T-helper 17 cell (primary cell): Measurements from ENCODE around the gene YWHAQ. TPM values are rescaled to one million over a fixed set of nuclear protein-coding genes. Genes with fewer than 3 reads are reported as not detected.

Experiments
- ATAC-seq: fragments of 150-1000 bp; cut with Tn5 transposase; 2 replicates; pipeline ENCODE4 v1.10.0; 2021; ENCODE audit warnings: mild to moderate bottlenecking, moderate library complexity
- DNase-seq, 3 donors: peaks; one replicate each; pipeline versions ENCODE4 v3.0.0 to v3.0.0-alpha.2; 2020 to 2021
- H3K9me3 ChIP-seq: one replicate; pipeline ENCODE4 v1.7.0; 2013; ENCODE audit warnings: low read length, mild to moderate bottlenecking; ENCODE audit not compliant: control insufficient read depth, poor library complexity, severe bottlenecking
- H3K27ac Mint-ChIP-seq: one replicate; pipeline ENCODE4 v1.8.0; 2022; ENCODE audit warnings: mild to moderate bottlenecking, moderate library complexity, mixed read lengths
- H3K27me3 Mint-ChIP-seq: one replicate; pipeline ENCODE4 v1.8.0; 2022; ENCODE audit warnings: mixed read lengths
- H3K36me3 Mint-ChIP-seq: one replicate; pipeline ENCODE4 v1.8.0; 2022; ENCODE audit warnings: low read depth, mixed read lengths
- H3K4me1 Mint-ChIP-seq: one replicate; pipeline ENCODE4 v1.8.0; 2022; ENCODE audit warnings: mild to moderate bottlenecking, mixed read lengths
- H3K4me3 Mint-ChIP-seq: one replicate; pipeline ENCODE4 v1.8.0; 2022; ENCODE audit warnings: mild to moderate bottlenecking, moderate library complexity, mixed read lengths
- total RNA-seq, 4 donors: library from RNA in 2 of 4; stranded (reverse) in 2 of 4; gene quantifications; one replicate each; pipeline ENCODE4 v1.2.3 and lab custom pipeline; 2022 to 2026

Gene YWHAQ
- total RNA-seq, 2 donors from 2014 or later, result 176 to 189 TPM

DNA sequence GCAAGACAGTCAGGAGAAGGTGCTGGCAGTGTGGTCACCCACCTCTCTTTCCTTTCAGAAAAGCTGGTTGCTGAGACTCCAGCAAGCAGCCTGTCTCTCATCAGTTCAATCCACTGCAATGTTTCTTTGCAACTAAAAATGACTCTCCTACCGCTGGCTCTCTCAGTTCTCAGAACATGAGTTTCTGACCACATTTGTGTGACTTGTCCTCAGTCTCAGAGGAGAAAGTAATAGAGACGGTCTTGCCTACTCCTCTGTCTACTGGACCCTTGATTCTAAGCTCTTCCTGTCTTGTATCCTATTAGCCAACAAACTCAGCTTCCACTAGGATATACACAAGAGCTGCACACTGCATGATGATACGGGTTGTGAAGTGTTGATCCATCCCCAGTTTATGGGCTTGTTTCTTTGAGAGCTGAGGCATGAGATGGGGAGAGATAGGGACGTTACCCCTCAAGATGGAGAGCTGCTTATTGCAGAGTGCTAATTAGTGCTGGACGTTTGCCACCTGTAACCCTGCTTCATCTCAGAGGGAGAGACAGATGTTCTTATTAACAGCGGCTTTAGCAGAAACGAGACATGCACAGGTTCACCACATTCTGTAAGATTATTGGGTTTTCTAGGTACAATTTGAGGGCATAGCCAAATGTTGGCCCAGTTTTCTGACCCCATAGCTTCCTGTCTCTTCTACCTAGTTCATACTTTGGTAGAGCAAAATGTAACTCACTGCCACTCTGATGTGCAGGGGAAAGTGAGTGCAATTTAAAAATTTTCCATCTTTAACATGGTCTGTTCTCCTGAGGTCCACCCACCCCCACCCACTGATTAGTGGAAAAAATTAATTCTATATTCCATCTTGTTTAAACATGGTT is 32.4 kb upstream of the YWHAQ start:
- Mint-ChIP-seq H3K4me3 (peak overlapping the region; percentile 71), H3K36me3 (no peaks in the 10 kb centered on the region), H3K27ac (peak overlapping the region; percentile 92), H3K4me1 (peaks cover 26% of the 10 kb centered on the region), H3K27me3 (no peaks in the 10 kb centered on the region)
- ATAC-seq (peak; percentile 85), DNase-seq (no peak)
- H3K9me3 ChIP-seq, result no peaks in the 10 kb centered on the region

DNA sequence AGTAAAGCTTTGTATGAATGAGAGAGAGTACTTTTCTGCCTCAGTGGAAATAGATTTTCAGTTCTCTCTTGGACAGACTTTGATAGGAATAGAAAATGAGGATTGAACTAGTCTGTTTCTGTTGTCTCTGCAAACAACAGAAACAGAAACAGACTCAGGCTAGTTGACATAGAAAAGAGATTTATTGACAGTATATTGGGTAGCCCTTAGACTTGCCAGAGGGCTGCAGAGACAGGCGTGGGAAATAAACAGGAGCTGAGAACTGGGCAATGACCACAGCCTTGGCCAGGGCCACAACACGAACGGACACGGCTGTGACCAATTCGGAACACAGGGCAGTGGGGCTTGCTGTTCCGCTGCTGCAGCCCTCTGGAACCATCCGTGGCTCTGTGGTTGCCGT is 30.5 kb upstream of the YWHAQ start:
- Mint-ChIP-seq H3K4me1 (peaks cover 35% of the 10 kb centered on the region), H3K27ac (peak overlapping the region; percentile 53), H3K27me3 (no peaks in the 10 kb centered on the region), H3K36me3 (no peaks in the 10 kb centered on the region), H3K4me3 (no peak overlapping the region)
- no peaks in the 10 kb centered on the region for H3K9me3 ChIP-seq
- DNase-seq (no peak), ATAC-seq (no peak)

DNA sequence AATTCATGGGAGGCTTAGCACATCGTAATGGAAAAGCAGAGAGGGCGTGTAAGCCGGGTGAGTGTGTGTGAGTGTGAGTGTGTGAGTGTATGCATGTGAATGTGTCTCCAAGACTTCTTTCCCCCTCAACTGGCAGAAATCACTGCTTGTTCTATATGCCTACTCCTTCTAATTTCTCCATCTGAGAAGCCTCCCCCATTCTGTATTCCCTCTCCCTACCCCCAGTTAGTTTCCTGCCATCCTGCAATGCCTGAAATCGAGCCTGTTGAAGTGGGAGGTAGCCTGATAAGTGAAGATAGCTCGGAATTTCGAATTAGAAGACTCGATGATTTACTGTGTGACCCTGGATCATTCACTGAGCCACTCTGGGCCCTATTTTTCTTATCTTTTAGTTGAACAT is 30.0 kb upstream of the YWHAQ start:
- ATAC-seq, result no peak
- H3K9me3 ChIP-seq, result no peaks in the 10 kb centered on the region
- Mint-ChIP-seq H3K36me3 (no peaks in the 10 kb centered on the region), H3K4me1 (peaks cover 39% of the 10 kb centered on the region), H3K27ac (peak overlapping the region; percentile 53), H3K27me3 (no peaks in the 10 kb centered on the region), H3K4me3 (no peak overlapping the region)
- DNase-seq, result no peak

DNA sequence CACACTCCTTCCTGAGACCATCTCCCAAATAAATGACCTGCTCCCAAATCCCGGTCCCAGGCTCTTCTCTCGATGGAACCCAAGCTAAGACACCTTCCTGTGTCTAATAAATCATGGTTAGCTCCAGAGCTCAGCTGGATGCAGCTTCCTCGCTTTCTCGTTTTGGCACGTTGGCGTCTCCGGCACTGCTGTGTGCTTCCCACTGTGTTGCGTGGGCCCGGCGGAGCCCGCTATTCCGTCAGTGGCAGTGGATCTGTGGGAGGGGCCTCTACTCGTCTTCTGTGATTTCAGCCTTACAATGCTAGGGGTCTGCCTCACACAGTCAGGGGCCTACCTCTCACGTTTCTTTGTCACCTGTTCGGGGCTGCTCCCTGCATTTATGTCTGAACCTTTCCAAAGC is 29.4 kb upstream of the YWHAQ start:
- H3K4me1 Mint-ChIP-seq, result peaks cover 45% of the 10 kb centered on the region
- H3K4me3 Mint-ChIP-seq, result no peak overlapping the region
- no peak for ATAC-seq

DNA sequence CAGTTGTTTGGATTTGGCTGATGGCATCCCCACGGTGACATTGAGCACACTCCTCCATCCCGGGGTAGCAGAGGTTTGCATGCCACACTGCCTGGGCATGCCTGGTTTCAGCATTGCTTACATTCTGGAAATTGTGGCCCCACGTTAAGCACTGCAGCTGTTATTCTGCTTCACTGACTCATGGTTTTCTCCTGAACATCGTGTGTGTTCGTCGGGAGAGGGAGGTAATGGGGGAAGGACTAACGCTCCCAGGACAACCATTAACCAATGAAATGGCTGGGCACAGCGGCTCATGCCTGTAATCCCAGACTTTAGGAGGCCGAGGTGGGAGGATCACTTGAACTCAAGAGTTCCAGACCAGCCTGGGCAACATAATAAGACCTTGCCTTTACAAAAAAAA is 28.2 kb upstream of the YWHAQ start:
- peak overlapping the region; percentile 51 for H3K27ac Mint-ChIP-seq
- DNase-seq (no peak), ATAC-seq (no peak)
- no peaks in the 10 kb centered on the region for H3K27me3 Mint-ChIP-seq
- no peaks in the 10 kb centered on the region for H3K9me3 ChIP-seq
- no peaks in the 10 kb centered on the region for H3K36me3 Mint-ChIP-seq
- H3K4me1 Mint-ChIP-seq, result peaks cover 49% of the 10 kb centered on the region
- H3K4me3 Mint-ChIP-seq, result no peak overlapping the region

More for the DNA sequence above, 29.4 kb upstream of the YWHAQ start:
- H3K27me3 Mint-ChIP-seq, result no peaks in the 10 kb centered on the region
- DNase-seq, result no peak
- H3K36me3 Mint-ChIP-seq, result no peaks in the 10 kb centered on the region
- peak overlapping the region; percentile 53 for H3K27ac Mint-ChIP-seq
- H3K9me3 ChIP-seq, result no peaks in the 10 kb centered on the region

DNA sequence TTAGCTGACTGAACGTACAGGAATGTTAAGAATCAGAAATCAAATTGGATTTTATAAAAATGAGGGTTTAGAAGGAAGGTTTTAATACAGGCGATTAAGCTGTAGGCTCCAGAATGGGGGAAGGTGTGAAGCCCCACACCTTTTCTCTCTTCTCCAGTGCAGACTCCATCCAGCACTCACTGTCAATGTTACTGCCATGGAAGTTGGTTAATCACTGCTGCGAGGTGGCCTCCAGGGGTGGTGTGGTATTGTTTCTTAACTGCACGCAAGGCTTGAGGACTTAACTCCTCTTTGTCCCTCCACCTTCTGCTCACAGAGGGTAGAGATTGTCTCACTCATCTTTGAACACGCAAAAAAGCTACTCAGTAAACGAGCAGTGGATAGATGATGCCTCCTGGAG is 26.9 kb upstream of the YWHAQ start:
- no peak overlapping the region for H3K4me3 Mint-ChIP-seq
- no peaks in the 10 kb centered on the region for H3K27me3 Mint-ChIP-seq
- ATAC-seq (no peak), DNase-seq (no peak)
- no peak overlapping the region for H3K27ac Mint-ChIP-seq
- H3K36me3 Mint-ChIP-seq, result no peaks in the 10 kb centered on the region
- peaks cover 40% of the 10 kb centered on the region for H3K4me1 Mint-ChIP-seq
- H3K9me3 ChIP-seq, result no peaks in the 10 kb centered on the region

DNA sequence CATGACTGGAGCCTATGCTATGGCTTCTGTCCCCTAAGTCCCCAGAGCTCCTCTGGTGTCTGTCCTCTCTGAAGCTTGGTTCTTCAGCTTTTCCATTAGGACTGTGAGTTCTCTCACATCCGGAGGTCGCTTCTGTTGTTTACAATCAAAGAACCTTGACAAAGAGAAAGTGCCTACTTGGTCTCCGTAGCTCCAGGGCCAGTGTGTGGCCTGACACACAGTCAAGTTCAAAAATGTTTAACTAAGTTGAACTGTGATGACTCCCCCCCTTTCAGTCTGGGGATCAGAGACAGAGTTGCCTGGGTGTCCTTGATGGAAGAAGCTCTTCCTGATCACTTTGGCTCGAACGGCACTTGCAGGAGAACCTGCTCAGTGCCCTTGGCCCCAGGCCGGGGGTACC is 26.3 kb upstream of the YWHAQ start:
- Mint-ChIP-seq H3K4me3 (peak overlapping the region; percentile 59), H3K27me3 (no peaks in the 10 kb centered on the region), H3K27ac (peak overlapping the region; percentile 87), H3K4me1 (peaks cover 39% of the 10 kb centered on the region), H3K36me3 (no peaks in the 10 kb centered on the region)
- ATAC-seq (no peak), DNase-seq (no peak)
- H3K9me3 ChIP-seq, result no peaks in the 10 kb centered on the region

DNA sequence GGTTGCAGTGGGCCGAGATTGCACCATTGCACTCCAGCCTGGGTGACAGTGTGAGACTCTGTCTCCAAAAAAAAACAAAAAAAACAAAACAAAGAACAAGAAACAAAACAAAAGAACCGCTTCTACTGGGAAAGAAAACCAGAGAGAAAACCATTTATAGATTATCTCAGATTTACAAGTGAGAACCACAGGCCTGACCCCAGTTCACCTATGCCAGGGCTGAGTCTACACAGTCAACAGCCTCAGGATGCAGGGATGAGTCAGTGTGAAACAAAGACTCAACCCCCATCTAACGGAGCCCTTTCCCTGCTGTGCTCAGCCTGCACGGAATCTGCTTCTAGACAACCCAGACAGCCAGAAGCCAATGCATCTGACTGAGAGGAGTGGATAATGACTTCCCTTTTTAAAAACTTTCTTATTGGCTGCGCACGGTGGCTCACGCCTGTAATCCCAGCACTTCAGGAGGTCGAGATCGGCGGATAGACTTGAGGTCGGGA is 25.5 kb upstream of the YWHAQ start:
- peak overlapping the region; percentile 87 for H3K27ac Mint-ChIP-seq
- H3K9me3 ChIP-seq, result no peaks in the 10 kb centered on the region
- H3K27me3 Mint-ChIP-seq, result no peaks in the 10 kb centered on the region
- DNase-seq, result no peak
- H3K4me1 Mint-ChIP-seq, result peaks cover 36% of the 10 kb centered on the region
- peak overlapping the region; percentile 59 for H3K4me3 Mint-ChIP-seq
- peak; percentile 90 for ATAC-seq
- no peaks in the 10 kb centered on the region for H3K36me3 Mint-ChIP-seq

DNA sequence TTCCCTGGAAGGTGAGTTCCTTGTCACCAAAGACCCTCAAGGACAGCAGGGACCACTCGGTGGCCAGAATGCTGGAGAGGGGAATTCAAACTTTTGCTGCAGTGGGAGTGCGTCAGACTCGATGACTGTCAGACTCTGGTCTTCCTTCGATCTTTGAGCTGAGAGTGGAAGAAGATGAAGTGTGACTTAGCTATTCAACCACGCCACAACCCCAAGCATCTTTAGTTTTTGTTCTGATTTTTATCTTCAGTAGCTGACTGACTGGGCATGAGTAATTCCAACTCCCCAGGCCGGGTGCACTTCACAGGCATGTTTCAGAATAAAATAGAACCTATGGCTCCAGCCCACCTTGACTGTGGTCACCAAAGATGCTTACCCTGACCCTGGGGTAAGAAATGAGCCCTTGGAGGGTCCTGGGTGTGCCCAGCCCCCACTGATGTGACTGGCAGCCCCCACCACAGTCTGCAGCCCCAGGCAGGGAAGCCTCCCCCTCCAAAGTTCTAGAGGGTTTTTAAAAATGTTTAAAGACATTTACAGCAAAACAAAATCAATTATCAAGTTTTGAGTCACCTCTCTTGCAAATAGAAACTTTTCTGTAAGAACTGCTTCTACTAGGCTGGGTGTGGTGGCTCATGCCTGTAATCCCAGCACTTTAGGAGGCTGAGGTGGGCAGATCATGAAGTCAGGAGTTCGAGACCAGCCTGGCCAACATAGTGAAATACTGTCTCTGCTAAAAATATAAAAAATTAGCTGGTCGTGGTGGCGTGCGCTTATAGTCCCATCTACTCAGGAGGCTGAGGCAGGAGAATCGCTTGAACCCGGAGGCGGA is 24.9 kb upstream of the YWHAQ start:
- peak; percentile 46 for ATAC-seq
- H3K4me3 Mint-ChIP-seq, result peak overlapping the region; percentile 7

DNA sequence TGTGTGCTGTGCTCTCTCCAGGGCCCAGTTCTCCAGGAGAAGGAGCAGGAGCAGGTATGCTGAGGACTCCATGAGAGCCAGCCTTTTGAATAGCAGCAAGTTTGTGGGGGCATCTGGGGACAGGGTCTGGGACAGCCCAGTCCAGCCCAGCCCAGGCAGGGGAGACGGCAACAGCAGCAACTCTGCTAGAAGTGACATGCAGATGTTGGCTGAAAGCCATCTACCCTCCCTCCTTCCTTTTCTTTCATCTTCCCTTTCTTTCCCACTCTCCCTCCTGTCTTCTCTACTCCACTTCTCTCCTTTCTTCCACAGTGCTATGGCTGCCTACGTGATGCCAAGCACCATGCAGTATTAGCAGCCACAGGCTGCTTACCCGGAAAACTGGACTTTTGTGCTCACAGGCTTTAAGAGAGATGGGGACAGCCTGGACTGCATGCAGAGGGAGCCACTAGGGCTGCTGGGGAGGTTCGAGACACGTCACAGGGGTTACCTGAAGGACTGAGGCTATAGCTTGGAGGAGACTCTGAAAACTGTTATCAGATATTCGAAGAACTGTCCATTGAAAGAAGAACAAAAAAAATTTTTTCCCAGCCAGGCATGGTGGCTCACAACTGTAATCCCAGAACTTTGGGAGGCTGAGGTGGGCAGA is 23.8 kb upstream of the YWHAQ start:
- H3K4me3 Mint-ChIP-seq, result peak overlapping the region; percentile 21
- H3K9me3 ChIP-seq, result no peaks in the 10 kb centered on the region
- DNase-seq, result no peak
- H3K27ac Mint-ChIP-seq, result peak overlapping the region; percentile 87
- no peak for ATAC-seq
- H3K27me3 Mint-ChIP-seq, result no peaks in the 10 kb centered on the region
- no peaks in the 10 kb centered on the region for H3K36me3 Mint-ChIP-seq
- H3K4me1 Mint-ChIP-seq, result peaks cover 33% of the 10 kb centered on the region

More for the DNA sequence above, 24.9 kb upstream of the YWHAQ start:
- H3K4me1 Mint-ChIP-seq, result peaks cover 33% of the 10 kb centered on the region
- no peaks in the 10 kb centered on the region for H3K36me3 Mint-ChIP-seq
- H3K9me3 ChIP-seq, result no peaks in the 10 kb centered on the region
- peak overlapping the region; percentile 87 for H3K27ac Mint-ChIP-seq
- DNase-seq, result no peak
- no peaks in the 10 kb centered on the region for H3K27me3 Mint-ChIP-seq

DNA sequence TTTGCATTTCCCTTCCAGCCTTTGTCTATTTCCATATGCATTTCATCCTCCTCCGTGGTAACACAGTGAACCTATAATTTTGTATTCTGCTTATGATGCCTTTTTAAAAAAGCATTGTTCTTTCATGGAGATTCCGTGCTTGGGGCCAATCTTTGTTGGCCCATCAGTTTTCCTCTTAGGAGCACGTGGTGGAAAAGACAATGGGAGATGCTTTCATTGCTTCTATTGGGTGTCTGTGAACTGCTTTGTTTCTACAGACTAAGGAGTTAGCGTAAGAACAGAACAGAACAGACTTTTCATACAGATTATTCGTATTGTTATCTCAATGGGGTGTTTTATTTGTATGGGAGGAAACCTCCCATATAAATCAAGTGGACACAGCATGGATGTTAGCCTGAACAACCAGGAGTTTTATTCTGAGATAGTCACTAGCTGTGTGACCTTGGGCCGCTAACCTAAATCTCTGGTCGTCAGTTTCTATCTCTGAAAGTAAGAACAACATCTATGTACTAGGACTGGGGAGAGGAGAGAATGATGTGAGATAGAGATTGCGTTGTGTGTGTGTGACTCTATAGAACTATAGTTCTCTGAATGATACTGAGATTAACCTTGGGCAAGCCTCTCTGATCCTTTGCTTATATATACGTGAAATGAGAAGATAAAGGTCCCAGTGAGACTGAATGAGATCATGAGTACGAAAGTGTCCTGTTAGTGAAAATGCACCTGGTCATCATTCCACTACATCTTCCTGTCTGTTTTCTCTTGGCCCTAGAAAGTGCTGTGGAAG is 22.9 kb upstream of the YWHAQ start:
- H3K27ac Mint-ChIP-seq, result peak overlapping the region; percentile 59
- no peaks in the 10 kb centered on the region for H3K9me3 ChIP-seq
- no peaks in the 10 kb centered on the region for H3K36me3 Mint-ChIP-seq
- no peak overlapping the region for H3K4me3 Mint-ChIP-seq
- H3K27me3 Mint-ChIP-seq, result no peaks in the 10 kb centered on the region
- ATAC-seq (no peak), DNase-seq (no peak)
- peaks cover 37% of the 10 kb centered on the region for H3K4me1 Mint-ChIP-seq

DNA sequence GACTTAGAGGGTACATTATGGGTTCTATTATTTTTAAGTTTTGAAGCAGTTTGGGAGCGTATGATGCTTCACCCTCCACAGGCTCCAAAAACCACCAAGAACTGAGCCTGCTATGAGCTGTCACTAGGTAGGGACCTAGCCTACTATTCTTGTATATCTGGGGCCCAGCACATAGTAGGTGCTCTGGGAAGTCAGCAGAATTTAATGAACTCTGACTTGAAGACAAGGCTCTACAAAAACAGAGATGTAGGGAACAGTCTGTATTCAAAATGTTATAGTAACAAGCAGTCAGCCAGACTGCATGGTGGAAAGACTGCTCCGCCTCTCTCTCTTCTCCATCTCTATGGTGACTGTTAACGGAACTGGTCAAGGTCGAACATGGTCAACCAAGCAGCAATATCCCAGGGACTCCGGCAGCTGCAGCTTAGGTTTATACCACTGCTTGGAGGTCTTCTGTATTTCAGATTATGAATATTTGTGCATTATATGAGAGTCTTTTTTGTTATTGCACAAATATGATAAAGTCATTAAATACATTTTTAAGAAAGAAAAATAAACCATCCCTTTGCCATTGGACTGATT is 22.2 kb upstream of the YWHAQ start:
- ATAC-seq (no peak), DNase-seq (no peak)
- H3K9me3 ChIP-seq, result no peaks in the 10 kb centered on the region
- H3K4me3 Mint-ChIP-seq, result no peak overlapping the region
- H3K27me3 Mint-ChIP-seq, result no peaks in the 10 kb centered on the region
- H3K4me1 Mint-ChIP-seq, result peaks cover 34% of the 10 kb centered on the region
- no peak overlapping the region for H3K27ac Mint-ChIP-seq
- no peaks in the 10 kb centered on the region for H3K36me3 Mint-ChIP-seq
